Measurements from ENCODE around the gene TRPT1. TPM values are rescaled to one million over a fixed set of nuclear protein-coding genes. Genes with fewer than 3 reads are reported as not detected.

TRPT1 gene
- total and polyA plus RNA-seq, 9 of the 15 experiments (the other 6 are each of a cell fraction or from before 2014, with no cell fraction given), result 4.6 to 41.7 (median 23.1) TPM

DNA sequence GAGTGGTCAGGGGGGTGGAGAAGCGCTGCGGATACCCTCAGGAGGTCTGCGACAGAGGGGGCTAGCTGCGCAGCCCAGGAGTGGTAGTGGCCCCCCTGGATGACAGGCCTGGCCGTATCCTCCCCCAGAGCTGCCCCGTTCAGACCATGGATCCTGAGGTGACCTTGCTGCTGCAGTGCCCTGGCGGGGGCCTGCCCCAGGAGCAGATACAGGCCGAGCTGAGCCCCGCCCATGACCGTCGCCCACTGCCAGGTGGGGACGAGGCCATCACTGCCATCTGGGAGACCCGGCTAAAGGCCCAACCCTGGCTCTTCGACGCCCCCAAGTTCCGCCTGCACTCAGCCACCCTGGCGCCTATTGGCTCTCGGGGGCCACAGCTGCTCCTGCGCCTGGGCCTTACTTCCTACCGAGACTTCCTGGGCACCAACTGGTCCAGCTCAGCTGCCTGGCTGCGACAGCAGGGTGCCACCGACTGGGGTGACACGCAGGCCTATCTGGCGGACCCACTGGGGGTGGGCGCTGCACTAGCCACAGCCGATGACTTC lies 593 bp upstream of the TRPT1 start (continued):
- TF ChIP-seq, protein P1, sequence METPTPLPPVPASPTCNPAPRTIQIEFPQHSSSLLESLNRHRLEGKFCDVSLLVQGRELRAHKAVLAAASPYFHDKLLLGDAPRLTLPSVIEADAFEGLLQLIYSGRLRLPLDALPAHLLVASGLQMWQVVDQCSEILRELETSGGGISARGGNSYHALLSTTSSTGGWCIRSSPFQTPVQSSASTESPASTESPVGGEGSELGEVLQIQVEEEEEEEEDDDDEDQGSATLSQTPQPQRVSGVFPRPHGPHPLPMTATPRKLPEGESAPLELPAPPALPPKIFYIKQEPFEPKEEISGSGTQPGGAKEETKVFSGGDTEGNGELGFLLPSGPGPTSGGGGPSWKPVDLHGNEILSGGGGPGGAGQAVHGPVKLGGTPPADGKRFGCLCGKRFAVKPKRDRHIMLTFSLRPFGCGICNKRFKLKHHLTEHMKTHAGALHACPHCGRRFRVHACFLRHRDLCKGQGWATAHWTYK (CRISPR knock-in tag; IDR thresholded peaks at IDR 0.05), result peak; percentile 40; the same call in 1 of the 2 replicates
- 0 out of 2 replicates have a peak, but pooled peaks have one; percentile 27 for TF ChIP-seq EP400 (IDR thresholded peaks at IDR 0.05)
- TF ChIP-seq, protein P2, sequence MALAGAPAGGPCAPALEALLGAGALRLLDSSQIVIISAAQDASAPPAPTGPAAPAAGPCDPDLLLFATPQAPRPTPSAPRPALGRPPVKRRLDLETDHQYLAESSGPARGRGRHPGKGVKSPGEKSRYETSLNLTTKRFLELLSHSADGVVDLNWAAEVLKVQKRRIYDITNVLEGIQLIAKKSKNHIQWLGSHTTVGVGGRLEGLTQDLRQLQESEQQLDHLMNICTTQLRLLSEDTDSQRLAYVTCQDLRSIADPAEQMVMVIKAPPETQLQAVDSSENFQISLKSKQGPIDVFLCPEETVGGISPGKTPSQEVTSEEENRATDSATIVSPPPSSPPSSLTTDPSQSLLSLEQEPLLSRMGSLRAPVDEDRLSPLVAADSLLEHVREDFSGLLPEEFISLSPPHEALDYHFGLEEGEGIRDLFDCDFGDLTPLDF (CRISPR knock-in tag; IDR thresholded peaks at IDR 0.05), result no peak
- no peak for TF ChIP-seq TBP (optimal IDR thresholded peaks at IDR 0.05; ENCODE audit: low read depth, low read length)
- TF ChIP-seq STAT5A (IDR thresholded peaks at IDR 0.05; ENCODE audit: borderline replicate concordance, low read length), result no peak
- TF ChIP-seq ZFX (CRISPR knock-in tag; IDR thresholded peaks at IDR 0.05), result peak; percentile 46
- TF ChIP-seq EGR1 (conservative IDR thresholded peaks at IDR 0.05), result peak; percentile 28; the same call in 1 of the 2 replicates
- TF ChIP-seq SUPT5H (IDR thresholded peaks at IDR 0.05), result no peak
- 0 out of 4 replicates have a peak, but pooled peaks of 1 of the 2 experiments have one; percentile 52 for TF ChIP-seq FOXA3 (CRISPR knock-in tag; conservative IDR thresholded peaks at IDR 0.05 in 1 of 2, IDR thresholded peaks at IDR 0.05 in 1 of 2)
- TF ChIP-seq, protein P3, sequence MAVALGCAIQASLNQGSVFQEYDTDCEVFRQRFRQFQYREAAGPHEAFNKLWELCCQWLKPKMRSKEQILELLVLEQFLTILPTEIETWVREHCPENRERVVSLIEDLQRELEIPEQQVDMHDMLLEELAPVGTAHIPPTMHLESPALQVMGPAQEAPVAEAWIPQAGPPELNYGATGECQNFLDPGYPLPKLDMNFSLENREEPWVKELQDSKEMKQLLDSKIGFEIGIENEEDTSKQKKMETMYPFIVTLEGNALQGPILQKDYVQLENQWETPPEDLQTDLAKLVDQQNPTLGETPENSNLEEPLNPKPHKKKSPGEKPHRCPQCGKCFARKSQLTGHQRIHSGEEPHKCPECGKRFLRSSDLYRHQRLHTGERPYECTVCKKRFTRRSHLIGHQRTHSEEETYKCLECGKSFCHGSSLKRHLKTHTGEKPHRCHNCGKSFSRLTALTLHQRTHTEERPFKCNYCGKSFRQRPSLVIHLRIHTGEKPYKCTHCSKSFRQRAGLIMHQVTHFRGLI (CRISPR knock-in tag; IDR thresholded peaks at IDR 0.05), result 0 out of 2 replicates have a peak, but pooled peaks have one; percentile 9
- TF ChIP-seq ZNF75A (CRISPR knock-in tag; IDR thresholded peaks at IDR 0.05), result 0 out of 2 replicates have a peak, but pooled peaks have one; percentile 18
- no peak for TF ChIP-seq BRD4 (IDR thresholded peaks at IDR 0.05)
- TF ChIP-seq, protein P4, sequence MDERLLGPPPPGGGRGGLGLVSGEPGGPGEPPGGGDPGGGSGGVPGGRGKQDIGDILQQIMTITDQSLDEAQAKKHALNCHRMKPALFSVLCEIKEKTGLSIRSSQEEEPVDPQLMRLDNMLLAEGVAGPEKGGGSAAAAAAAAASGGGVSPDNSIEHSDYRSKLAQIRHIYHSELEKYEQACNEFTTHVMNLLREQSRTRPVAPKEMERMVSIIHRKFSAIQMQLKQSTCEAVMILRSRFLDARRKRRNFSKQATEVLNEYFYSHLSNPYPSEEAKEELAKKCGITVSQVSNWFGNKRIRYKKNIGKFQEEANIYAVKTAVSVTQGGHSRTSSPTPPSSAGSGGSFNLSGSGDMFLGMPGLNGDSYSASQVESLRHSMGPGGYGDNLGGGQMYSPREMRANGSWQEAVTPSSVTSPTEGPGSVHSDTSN (CRISPR knock-in tag; IDR thresholded peaks at IDR 0.05; ENCODE audit: low read depth), result no peak
- TF ChIP-seq, protein P4 (tag; conservative IDR thresholded peaks at IDR 0.05; ENCODE audit: low read depth), result no peak
- TF ChIP-seq ESRRA (IDR thresholded peaks at IDR 0.05; ENCODE audit: borderline replicate concordance, low read depth), result peak; percentile 62
- TF ChIP-seq, protein P5, sequence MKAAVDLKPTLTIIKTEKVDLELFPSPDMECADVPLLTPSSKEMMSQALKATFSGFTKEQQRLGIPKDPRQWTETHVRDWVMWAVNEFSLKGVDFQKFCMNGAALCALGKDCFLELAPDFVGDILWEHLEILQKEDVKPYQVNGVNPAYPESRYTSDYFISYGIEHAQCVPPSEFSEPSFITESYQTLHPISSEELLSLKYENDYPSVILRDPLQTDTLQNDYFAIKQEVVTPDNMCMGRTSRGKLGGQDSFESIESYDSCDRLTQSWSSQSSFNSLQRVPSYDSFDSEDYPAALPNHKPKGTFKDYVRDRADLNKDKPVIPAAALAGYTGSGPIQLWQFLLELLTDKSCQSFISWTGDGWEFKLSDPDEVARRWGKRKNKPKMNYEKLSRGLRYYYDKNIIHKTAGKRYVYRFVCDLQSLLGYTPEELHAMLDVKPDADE (conservative IDR thresholded peaks at IDR 0.05; ENCODE audit: control insufficient read depth, low read depth, low read length), result 0 out of 2 replicates have a peak, but pooled peaks have one; percentile 41
- TF ChIP-seq, protein P6, sequence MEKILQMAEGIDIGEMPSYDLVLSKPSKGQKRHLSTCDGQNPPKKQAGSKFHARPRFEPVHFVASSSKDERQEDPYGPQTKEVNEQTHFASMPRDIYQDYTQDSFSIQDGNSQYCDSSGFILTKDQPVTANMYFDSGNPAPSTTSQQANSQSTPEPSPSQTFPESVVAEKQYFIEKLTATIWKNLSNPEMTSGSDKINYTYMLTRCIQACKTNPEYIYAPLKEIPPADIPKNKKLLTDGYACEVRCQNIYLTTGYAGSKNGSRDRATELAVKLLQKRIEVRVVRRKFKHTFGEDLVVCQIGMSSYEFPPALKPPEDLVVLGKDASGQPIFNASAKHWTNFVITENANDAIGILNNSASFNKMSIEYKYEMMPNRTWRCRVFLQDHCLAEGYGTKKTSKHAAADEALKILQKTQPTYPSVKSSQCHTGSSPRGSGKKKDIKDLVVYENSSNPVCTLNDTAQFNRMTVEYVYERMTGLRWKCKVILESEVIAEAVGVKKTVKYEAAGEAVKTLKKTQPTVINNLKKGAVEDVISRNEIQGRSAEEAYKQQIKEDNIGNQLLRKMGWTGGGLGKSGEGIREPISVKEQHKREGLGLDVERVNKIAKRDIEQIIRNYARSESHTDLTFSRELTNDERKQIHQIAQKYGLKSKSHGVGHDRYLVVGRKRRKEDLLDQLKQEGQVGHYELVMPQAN (IDR thresholded peaks at IDR 0.05; ENCODE audit: borderline replicate concordance), result no peak
- no peak for TF ChIP-seq DPF2 (IDR thresholded peaks at IDR 0.05)
